ENCODE results near the gene GLI3.

GLI3 gene

GRCh38 chr7:42081671-42082070 lies 155.3 kb downstream of the GLI3 start:
- no peak for DNase-seq (ENCODE audit: low spot score)

- no peak for DNase-seq (ENCODE audit: low spot score)
Observed at GRCh38 chr7:42080841-42081586, 156.0 kb downstream of the GLI3 start.

- DNase-seq (ENCODE audit: low spot score) = no peak
Observed at GRCh38 chr7:42077271-42078135, 159.5 kb downstream of the GLI3 start.

GRCh38 chr7:42076870-42077269 lies 160.1 kb downstream of the GLI3 start:
- no peak for DNase-seq (ENCODE audit: low spot score)

- no peak for DNase-seq (ENCODE audit: low spot score)
Observed at GRCh38 chr7:42075418-42075817, 161.6 kb downstream of the GLI3 start.

- DNase-seq (ENCODE audit: low spot score) = no peak
Observed at GRCh38 chr7:42074076-42074475, 162.9 kb downstream of the GLI3 start.

GRCh38 chr7:42071372-42072261 lies 165.4 kb downstream of the GLI3 start:
- no peak for DNase-seq (ENCODE audit: low spot score)

- DNase-seq (ENCODE audit: low spot score) = peak; percentile 28
Observed at GRCh38 chr7:42070068-42070467, 166.9 kb downstream of the GLI3 start.

- DNase-seq (ENCODE audit: low spot score) = no peak
Observed at GRCh38 chr7:42069590-42069989, 167.4 kb downstream of the GLI3 start.

GRCh38 chr7:42068554-42069280 lies 168.3 kb downstream of the GLI3 start:
- no peak for DNase-seq (ENCODE audit: low spot score)

- DNase-seq (ENCODE audit: low spot score) = no peak
Observed at GRCh38 chr7:42065942-42066341, 171.1 kb downstream of the GLI3 start.

- DNase-seq (ENCODE audit: low spot score) = no peak
Observed at GRCh38 chr7:42065015-42065414, 172.0 kb downstream of the GLI3 start.

- no peak for DNase-seq (ENCODE audit: low spot score)
Observed at GRCh38 chr7:42064534-42064933, 172.5 kb downstream of the GLI3 start.

- DNase-seq (ENCODE audit: low spot score) = no peak
Observed at GRCh38 chr7:42059275-42059674, 177.7 kb downstream of the GLI3 start.

- no peak for DNase-seq (ENCODE audit: low spot score)
Observed at GRCh38 chr7:42057331-42057730, 179.7 kb downstream of the GLI3 start.

- no peak for DNase-seq (ENCODE audit: low spot score)
Observed at GRCh38 chr7:42055171-42055570, 181.8 kb downstream of the GLI3 start.

- DNase-seq (ENCODE audit: low spot score) = no peak
Observed at GRCh38 chr7:42053834-42054233, 183.2 kb downstream of the GLI3 start.

GRCh38 chr7:42049761-42050160 lies 187.2 kb downstream of the GLI3 start:
- DNase-seq (ENCODE audit: low spot score) = no peak

- DNase-seq (ENCODE audit: low spot score) = no peak
Observed at GRCh38 chr7:42046483-42046882, 190.5 kb downstream of the GLI3 start.

- DNase-seq (ENCODE audit: low spot score) = no peak
Observed at GRCh38 chr7:42045961-42046360, 191.0 kb downstream of the GLI3 start.

- no peak for DNase-seq (ENCODE audit: low spot score)
Observed at GRCh38 chr7:42039921-42040320, 197.1 kb downstream of the GLI3 start.

GRCh38 chr7:42035210-42035609 lies 201.8 kb downstream of the GLI3 start:
- DNase-seq (ENCODE audit: low spot score) = no peak

Data from LoVo (cell line).